ENCODE results near the gene ACTR5. TPM values are rescaled to one million over a fixed set of nuclear protein-coding genes. Genes with fewer than 3 reads are reported as not detected.

The ACTR5 gene
- total RNA-seq, 1 experiment from 2014 or later = 22.0 TPM

- no peak for TF ChIP-seq ELF1 (IDR thresholded peaks at IDR 0.05; ENCODE audit: borderline replicate concordance, low read depth)
- TF ChIP-seq POLR2AphosphoS5 (IDR thresholded peaks at IDR 0.05; ENCODE audit: low read depth, low read length) = no peak
- TF ChIP-seq JUND (IDR thresholded peaks at IDR 0.05) = no peak
- no peak for TF ChIP-seq FOSL1 (IDR thresholded peaks at IDR 0.05; ENCODE audit: low read depth)
- TF ChIP-seq TCF7L2 (IDR thresholded peaks at IDR 0.05; ENCODE audit: borderline replicate concordance, extremely low read depth, insufficient read depth, insufficient read length) = no peak
- no peak for TF ChIP-seq MAX (IDR thresholded peaks at IDR 0.05)
- no peak for TF ChIP-seq CTCF (IDR thresholded peaks at IDR 0.05 in 2 of 3, conservative IDR thresholded peaks at IDR 0.05 in 1 of 3; ENCODE audit: borderline replicate concordance in 1 of 3, insufficient read depth in 1 of 3, low read depth in 2 of 3, low read length in 2 of 3)
Measured at GRCh38 chr20:38729767-38730166, 18.5 kb upstream of the ACTR5 start (continued).

- Histone ChIP-seq H3K79me2 (ENCODE audit: insufficient read depth, low read length) (no peaks in the 10 kb centered on the region), H3K4me3 (replicated peaks in 1 of 2; ENCODE audit: low read depth in 1 of 2, low read length in 2 of 2) (peak overlapping the region; percentile 46 to 64), H3K9me2 (ENCODE audit: insufficient read depth) (no peaks in the 10 kb centered on the region), H3K36me3 (ENCODE audit: control insufficient read depth in 1 of 2, insufficient read depth in 2 of 2, low read length in 2 of 2) (no peaks in the 10 kb centered on the region), H3K27me3 (ENCODE audit: insufficient read depth, low read length) (no peaks in the 10 kb centered on the region), H3K4me1 (ENCODE audit: control insufficient read depth in 1 of 2, insufficient read depth in 2 of 2, low read length in 2 of 2) (peaks cover 4 to 21% of the 10 kb centered on the region in 2 experiments; a peak in 3 of 4 replicates), H4K20me1 (ENCODE audit: insufficient read depth) (no peaks in the 10 kb centered on the region), H3K27ac (ENCODE audit: low read depth, low read length) (no peak overlapping the region), H3K9me3 (ENCODE audit: control insufficient read depth in 1 of 2, insufficient read depth in 1 of 2, low read depth in 1 of 2, low read length in 2 of 2) (no peaks in the 10 kb centered on the region), H2AFZ (ENCODE audit: low read depth, low read length, poor library complexity, severe bottlenecking) (peak overlapping the region; percentile 99), H3K9ac (ENCODE audit: low read length) (peak overlapping the region; percentile 68; the same call in 1 of the 2 replicates), H3K4me2 (ENCODE audit: low read length) (peak overlapping the region; percentile 99)
- ChIA-PET CTCF (interaction anchor here (0.7 to 1.7 kb wide), 5 partner anchors 9 to 319 kb away, joined by 3 to 6 read pairs (median 4); no protein-coding TSS in a partner anchor), RAD21 (ENCODE audit: low non-redundant PET in 1 of 2, low total read pairs in 2 of 2, uncharacterized antibody in 2 of 2, unreplicated experiment in 2 of 2) (interaction anchor here in 1 of 2 experiments (0.6 kb wide), 1 partner anchor 59 kb away, joined by 4 read pairs; no protein-coding TSS in a partner anchor), POLR2A (no interaction called here)
- DNase-seq (ENCODE audit: low read depth, low spot score) (no peak), ATAC-seq (no peak; the same call in 1 of the 2 replicates)
- BruUV-seq (replicated peaks) = no TSS peak
- intact Hi-C loops (cut with micrococcal nuclease) = loop anchor here (5.0 kb wide), 1 partner anchor 83 kb away; no protein-coding TSS in a partner anchor
- TF ChIP-seq SP1 (IDR thresholded peaks at IDR 0.05; ENCODE audit: low read depth) (no peak), SIN3A (IDR thresholded peaks at IDR 0.05; ENCODE audit: low read depth) (no peak), EZH2phosphoT487 (IDR thresholded peaks at IDR 0.05; ENCODE audit: borderline replicate concordance) (no peak), ELF1 (IDR thresholded peaks at IDR 0.05; ENCODE audit: borderline replicate concordance, low read depth) (no peak), ZFX (IDR thresholded peaks at IDR 0.05) (no peak), SRF (IDR thresholded peaks at IDR 0.05; ENCODE audit: low read depth) (no peak), JUND (IDR thresholded peaks at IDR 0.05) (no peak), CTCF (IDR thresholded peaks at IDR 0.05 in 2 of 3, conservative IDR thresholded peaks at IDR 0.05 in 1 of 3; ENCODE audit: borderline replicate concordance in 1 of 3, insufficient read depth in 1 of 3, low read depth in 2 of 3, low read length in 2 of 3) (no peak), FOSL1 (IDR thresholded peaks at IDR 0.05; ENCODE audit: low read depth) (no peak)
Measured at GRCh38 chr20:38730167-38730988, 17.9 kb upstream of the ACTR5 start.

All from HCT116 (cell line).